Neuronal stem cell (in vitro differentiated cells): ENCODE data around the gene WNT3A.

Experiments used
- DNase-seq: peaks from one replicate; pipeline ENCODE4 v3.0.0-alpha.2; 2013; ENCODE audit warnings: low spot score
- H2AFZ ChIP-seq: one replicate; pipeline ENCODE4 v1.6.1; 2013; ENCODE audit warnings: mild to moderate bottlenecking, low read length, inconsistent platforms
- H2AK5ac ChIP-seq: 2 replicates; pipeline ENCODE4 v1.6.1; 2013; ENCODE audit warnings: low read depth, mild to moderate bottlenecking, inconsistent platforms, low read length, moderate library complexity, mixed read lengths
- H2BK120ac ChIP-seq: 2 replicates; pipeline ENCODE4 v1.6.1; 2013; ENCODE audit warnings: low read depth, mild to moderate bottlenecking, inconsistent platforms, low read length, moderate library complexity, mixed read lengths
- H2BK12ac ChIP-seq: one replicate; pipeline ENCODE4 v1.6.1; 2013; ENCODE audit warnings: low read length, inconsistent platforms
- H2BK15ac ChIP-seq: 2 replicates; pipeline ENCODE4 v1.6.1; 2013; ENCODE audit warnings: mild to moderate bottlenecking, low read length, inconsistent platforms, mixed read lengths
- H2BK5ac ChIP-seq: one replicate; pipeline ENCODE4 v1.6.1; 2013; ENCODE audit warnings: inconsistent platforms, mild to moderate bottlenecking, low read length, moderate library complexity
- H3K14ac ChIP-seq: one replicate; pipeline ENCODE4 v1.6.1; 2013; ENCODE audit warnings: low read length, inconsistent platforms
- H3K18ac ChIP-seq: 2 replicates; pipeline ENCODE4 v1.6.1; 2013; ENCODE audit warnings: low read length, inconsistent platforms
- H3K23ac ChIP-seq: 2 replicates; pipeline ENCODE4 v1.6.1; 2013; ENCODE audit warnings: low read depth, mild to moderate bottlenecking, mixed read lengths, low read length, inconsistent platforms; ENCODE audit not compliant: poor library complexity
- H3K27ac ChIP-seq: replicated peaks from 3 replicates; pipeline ENCODE4 v1.5.1; 2013; ENCODE audit warnings: low read length, inconsistent platforms
- H3K27me3 ChIP-seq, 3 experiments: 2 replicates each; pipeline ENCODE4 v1.6.1; 2013; ENCODE audit warnings: low read length in 3 of 3, mild to moderate bottlenecking in 2 of 3, inconsistent platforms in 1 of 3, low read depth in 1 of 3, mixed read lengths in 1 of 3, moderate library complexity in 1 of 3; ENCODE audit not compliant: control insufficient read depth in 3 of 3, insufficient read depth in 3 of 3
- H3K36me3 ChIP-seq, 2 donors: replicated peaks in 1 of 2; 2 replicates each; pipeline ENCODE4 v1.6.1; 2013; ENCODE audit warnings: low read length in 2 of 2; ENCODE audit not compliant: control insufficient read depth in 2 of 2, insufficient read depth in 2 of 2
- H3K4ac ChIP-seq: 2 replicates; pipeline ENCODE4 v1.6.1; 2013; ENCODE audit warnings: inconsistent platforms, mild to moderate bottlenecking, low read length, moderate library complexity
- H3K4me1 ChIP-seq, 2 donors: 1 replicate in 1 of 2; 2 replicates in 1 of 2; pipeline ENCODE4 v1.6.1; 2013; ENCODE audit warnings: low read length in 2 of 2, low read depth in 1 of 2; ENCODE audit not compliant: control insufficient read depth in 2 of 2, insufficient read depth in 1 of 2
- H3K4me2 ChIP-seq: one replicate; pipeline ENCODE4 v1.6.1; 2013; ENCODE audit warnings: mild to moderate bottlenecking, low read length, inconsistent platforms; ENCODE audit not compliant: insufficient read depth, poor library complexity, severe bottlenecking
- H3K4me3 ChIP-seq, 2 donors: 2 replicates each; pipeline ENCODE4 v1.5.1; 2013; ENCODE audit warnings: low read length in 2 of 2, mild to moderate bottlenecking in 2 of 2, inconsistent platforms in 1 of 2, moderate library complexity in 1 of 2
- H3K79me1 ChIP-seq: one replicate; pipeline ENCODE4 v1.6.1; 2013; ENCODE audit warnings: low read depth, mild to moderate bottlenecking, inconsistent platforms, low read length, moderate library complexity
- H3K9ac ChIP-seq: one replicate; pipeline ENCODE4 v1.6.1; 2013; ENCODE audit warnings: mild to moderate bottlenecking, low read depth, low read length, inconsistent platforms; ENCODE audit not compliant: poor library complexity
- H3K9me3 ChIP-seq, 2 donors: replicated peaks in 1 of 2; 2 replicates each; pipeline versions ENCODE3 to v1.6.1; 2013; ENCODE audit warnings: low read length in 2 of 2, mild to moderate bottlenecking in 2 of 2, inconsistent platforms in 1 of 2, low read depth in 1 of 2, mixed read lengths in 1 of 2, moderate library complexity in 1 of 2; ENCODE audit not compliant: control insufficient read depth in 2 of 2, insufficient read depth in 1 of 2
- H4K8ac ChIP-seq: one replicate; pipeline ENCODE4 v1.6.1; 2013; ENCODE audit warnings: low read depth, mild to moderate bottlenecking, inconsistent platforms, low read length, moderate library complexity
- H4K91ac ChIP-seq: one replicate; pipeline ENCODE4 v1.6.1; 2013; ENCODE audit warnings: low read length, low read depth, mild to moderate bottlenecking, inconsistent platforms; ENCODE audit not compliant: poor library complexity
- WGBS, 2 donors: extraction: QIAGEN DNeasy Blood & Tissue Kit; methylation state at CpG; one replicate each; pipeline ENCODE4 v1.1.7; 2013; ENCODE audit warnings: missing lambda C conversion rate in 2 of 2, mixed read lengths in 1 of 2; ENCODE audit not compliant: insufficient read length in 2 of 2, insufficient replicate concordance in 1 of 2; ENCODE audit errors: extremely low coverage in 2 of 2; 5-methylcytosine and 5-hydroxymethylcytosine counted together

WNT3A gene

DNA sequence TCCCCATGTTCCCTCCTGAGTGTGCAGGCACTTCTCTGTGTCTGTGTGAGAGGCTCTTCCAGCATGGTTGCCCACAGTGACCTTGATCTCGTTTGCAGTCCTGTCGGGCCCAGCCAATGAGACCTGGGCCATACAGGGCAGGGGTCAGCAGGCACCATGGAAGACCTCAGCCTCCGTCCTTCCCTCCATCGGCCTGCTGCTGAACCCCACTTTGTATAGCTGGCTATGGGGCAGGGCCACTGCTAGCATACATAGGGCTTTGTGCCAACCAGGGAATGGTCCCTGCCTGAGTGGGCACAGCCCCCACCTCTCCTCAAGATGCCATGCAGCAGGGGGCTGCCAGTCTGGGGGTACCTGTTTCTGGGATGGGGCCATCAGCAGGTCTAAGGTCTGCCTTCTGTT lies 92.5 kb downstream of the WNT3A start:
- Histone ChIP-seq H2AK5ac (no peak overlapping the region), H2AFZ (no peak overlapping the region), H2BK120ac (no peak overlapping the region), H3K4me1 (peaks cover 0 to 5% of the 10 kb centered on the region in 2 donors), H3K9me3 (peaks cover 7 to 16% of the 10 kb centered on the region in 2 donors), H3K4ac (no peak overlapping the region), H2BK5ac (no peak overlapping the region), H3K79me1 (peaks cover 36% of the 10 kb centered on the region), H3K36me3 (peaks cover 43 to 69% of the 10 kb centered on the region in 2 donors), H3K4me2 (no peak overlapping the region), H3K9ac (no peak overlapping the region), H4K8ac (peak overlapping the region; percentile 66), H2BK15ac (no peak overlapping the region), H3K4me3 (peak overlapping the region in 1 of 2 donors; percentile 23), H3K27ac (no peak overlapping the region), H3K27me3 (no peaks in the 10 kb centered on the region), H3K23ac (peak overlapping the region; percentile 75), H2BK12ac (no peak overlapping the region), H4K91ac (no peak overlapping the region), H3K14ac (no peak overlapping the region), H3K18ac (no peak overlapping the region)
- DNase-seq = no peak
- WGBS, 2 donors = no CpG with 5 or more reads among the region's 4 CpGs

DNA sequence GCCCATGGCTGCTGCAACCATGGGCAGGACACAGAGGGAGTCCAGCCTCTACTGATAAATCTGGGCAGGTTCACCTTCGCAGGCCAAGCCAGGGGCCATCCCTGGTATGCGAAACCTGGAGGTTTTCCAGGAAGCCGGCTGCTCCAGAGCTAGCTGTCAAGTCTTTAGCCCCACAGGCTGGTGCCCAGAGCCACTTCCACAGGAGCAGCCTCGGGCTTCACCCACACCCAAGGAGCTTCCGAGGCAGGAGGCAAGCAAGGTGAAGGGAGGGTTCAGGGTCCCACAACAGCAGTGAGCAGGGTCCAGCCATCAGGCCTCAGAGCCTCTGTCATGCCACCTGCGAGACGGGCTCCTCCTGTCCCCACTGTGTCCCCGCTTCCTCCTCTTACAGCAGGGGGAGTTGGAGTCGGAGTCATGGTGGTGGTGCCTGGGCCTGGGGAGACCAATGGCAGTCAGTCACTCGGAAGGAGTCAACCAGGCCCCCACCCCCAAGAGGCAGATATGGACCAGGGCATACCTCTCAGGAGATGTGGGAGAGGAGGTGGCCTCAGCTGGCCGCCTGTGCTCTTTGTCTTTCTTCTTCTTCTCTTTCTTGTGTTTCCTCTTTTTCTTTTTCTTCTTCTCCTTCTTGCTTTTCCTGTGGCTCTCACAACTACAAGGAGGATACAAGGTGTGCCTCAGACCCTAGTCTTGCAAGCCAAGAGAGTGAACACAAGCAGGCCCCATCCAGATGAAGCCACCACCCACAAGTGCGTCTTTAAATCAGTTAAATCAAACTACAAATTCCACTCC lies 94.2 kb downstream of the WNT3A start:
- no peak for DNase-seq
- no CpG with 5 or more reads among the region's 12 CpGs for WGBS, 2 donors

DNA sequence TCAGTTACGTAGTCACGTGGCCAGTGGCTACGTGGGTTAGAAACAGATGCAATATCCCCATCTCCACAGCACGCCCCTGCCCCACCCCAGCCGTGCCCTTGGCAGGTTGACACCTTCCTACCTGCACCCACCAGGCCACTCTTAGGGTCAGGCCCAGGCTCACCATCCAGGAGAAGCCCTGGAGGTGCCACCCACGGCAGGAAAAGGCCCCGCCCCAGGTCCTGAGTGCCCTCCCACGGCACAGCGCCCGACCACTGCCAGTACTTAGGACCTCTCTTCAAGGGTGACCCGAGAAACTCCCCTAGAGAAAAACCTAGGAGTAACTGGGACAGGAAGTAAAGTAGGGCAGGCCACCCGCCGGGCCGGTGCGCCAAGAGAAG lies 94.8 kb downstream of the WNT3A start:
- H4K8ac ChIP-seq = no peak overlapping the region
- H3K79me1 ChIP-seq = peaks cover 27% of the 10 kb centered on the region
- H2AK5ac ChIP-seq = no peak overlapping the region
- peak overlapping the region; percentile 96 for H3K4me2 ChIP-seq
- H3K27ac ChIP-seq = no peak overlapping the region
- H3K36me3 ChIP-seq = peaks cover 49 to 71% of the 10 kb centered on the region in 2 donors
- H3K27me3 ChIP-seq = no peaks in the 10 kb centered on the region
- WGBS, 2 donors = no CpG with 5 or more reads among the region's 15 CpGs
- H2AFZ ChIP-seq = no peak overlapping the region
- H3K4me3 ChIP-seq = peak overlapping the region; percentile 89 to 99
- H3K9ac ChIP-seq = peak overlapping the region; percentile 95
- H2BK5ac ChIP-seq = no peak overlapping the region
- H2BK120ac ChIP-seq = no peak overlapping the region
- H2BK12ac ChIP-seq = no peak overlapping the region
- H4K91ac ChIP-seq = no peak overlapping the region
- H3K4ac ChIP-seq = no peak overlapping the region
- H3K23ac ChIP-seq = peak overlapping the region; percentile 20
- no peaks in the 10 kb centered on the region for H3K9me3 ChIP-seq
- H3K14ac ChIP-seq = no peak overlapping the region
- H3K4me1 ChIP-seq = peaks cover 0 to 5% of the 10 kb centered on the region in 2 donors
- no peak overlapping the region for H2BK15ac ChIP-seq
- no peak for DNase-seq
- no peak overlapping the region for H3K18ac ChIP-seq

More for the DNA sequence above, 94.2 kb downstream of the WNT3A start:
- no peak overlapping the region for H3K14ac ChIP-seq
- H3K27me3 ChIP-seq = no peaks in the 10 kb centered on the region
- H4K91ac ChIP-seq = no peak overlapping the region
- H2BK5ac ChIP-seq = no peak overlapping the region
- H3K4me1 ChIP-seq = peaks cover 0 to 5% of the 10 kb centered on the region in 2 donors
- peaks cover 46 to 71% of the 10 kb centered on the region in 2 donors for H3K36me3 ChIP-seq
- no peak overlapping the region for H3K27ac ChIP-seq
- no peak overlapping the region for H2BK15ac ChIP-seq
- no peak overlapping the region for H4K8ac ChIP-seq
- H3K4me3 ChIP-seq = peak overlapping the region; percentile 23 to 89
- H2BK120ac ChIP-seq = no peak overlapping the region
- no peak overlapping the region for H3K4ac ChIP-seq
- no peaks in the 10 kb centered on the region for H3K9me3 ChIP-seq
- H3K18ac ChIP-seq = no peak overlapping the region
- H3K4me2 ChIP-seq = no peak overlapping the region
- H3K23ac ChIP-seq = no peak overlapping the region
- H3K79me1 ChIP-seq = peaks cover 28% of the 10 kb centered on the region
- no peak overlapping the region for H2BK12ac ChIP-seq
- no peak overlapping the region for H2AK5ac ChIP-seq
- H3K9ac ChIP-seq = peak overlapping the region; percentile 55
- H2AFZ ChIP-seq = no peak overlapping the region

DNA sequence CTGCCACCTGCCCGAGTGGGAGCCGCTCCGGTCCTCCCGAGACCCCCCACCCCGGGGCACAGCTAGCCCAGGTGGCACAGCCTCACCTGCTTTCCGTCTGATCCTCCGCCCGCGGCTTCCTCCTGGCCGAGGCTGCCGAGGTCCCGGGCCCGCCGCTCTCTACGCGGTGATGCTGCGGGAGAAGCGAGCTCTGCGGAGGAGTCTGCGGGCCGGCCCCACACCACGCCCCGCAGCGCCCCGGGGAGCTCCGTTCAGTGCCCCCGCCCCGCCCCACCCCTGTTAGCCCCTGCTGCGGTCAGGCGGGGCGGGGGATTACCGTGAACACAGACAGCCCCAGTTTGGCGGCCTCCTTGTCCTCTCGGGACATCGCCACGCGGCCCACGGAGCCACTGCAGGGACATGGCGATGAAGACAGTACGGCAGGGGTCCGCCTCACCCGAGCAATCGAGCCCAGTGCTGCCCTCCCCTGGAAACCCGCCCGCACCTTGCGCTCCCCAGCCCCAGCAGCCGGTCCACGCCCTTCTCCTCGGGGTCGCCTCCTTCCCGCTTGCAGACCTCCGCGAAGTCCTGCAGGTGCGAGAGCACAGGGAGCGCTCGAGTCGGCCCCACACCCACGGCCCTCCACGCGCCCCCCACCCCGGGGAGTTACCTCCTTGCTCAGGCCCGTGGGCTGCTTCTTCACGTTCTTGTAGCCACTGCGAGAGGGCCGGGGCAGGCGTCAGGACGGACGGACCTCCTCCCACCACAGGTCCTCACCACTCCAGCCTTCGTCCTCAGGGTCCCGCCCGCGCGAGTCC lies 95.4 kb downstream of the WNT3A start:
- H3K36me3 ChIP-seq = peaks cover 45 to 71% of the 10 kb centered on the region in 2 donors
- H3K4me2 ChIP-seq = peak overlapping the region; percentile 96
- no peak overlapping the region for H2BK120ac ChIP-seq
- no peak overlapping the region for H4K8ac ChIP-seq
- peaks cover 27% of the 10 kb centered on the region for H3K79me1 ChIP-seq
- no peak overlapping the region for H2BK12ac ChIP-seq
- no peak overlapping the region for H2BK15ac ChIP-seq
- H2AK5ac ChIP-seq = peak overlapping the region; percentile 97
- no peak for DNase-seq
- H3K4me1 ChIP-seq = peaks cover 0 to 5% of the 10 kb centered on the region in 2 donors
- H3K27me3 ChIP-seq = no peaks in the 10 kb centered on the region
- H3K4me3 ChIP-seq = peak overlapping the region; percentile 89 to 99
- peak overlapping the region; percentile 97 for H2AFZ ChIP-seq
- no peak overlapping the region for H3K4ac ChIP-seq
- peak overlapping the region; percentile 30 for H4K91ac ChIP-seq
- peak overlapping the region; percentile 57 for H3K18ac ChIP-seq
- H2BK5ac ChIP-seq = no peak overlapping the region
- H3K23ac ChIP-seq = peak overlapping the region; percentile 65
- peak overlapping the region; percentile 71 for H3K14ac ChIP-seq
- H3K9me3 ChIP-seq = no peaks in the 10 kb centered on the region
- WGBS, 2 donors = no CpG with 5 or more reads among the region's 73 CpGs
- H3K27ac ChIP-seq = no peak overlapping the region
- peak overlapping the region; percentile 95 for H3K9ac ChIP-seq
